Activated T-helper 2 cell treated with anti-CD3 and anti-CD28 coated beads, Interferon-gamma antibody, Interleukin-2, Interleukin-4, amounts not matched to agents 10 μg/mL and 5 μg/mL and 100 μg/mL, durations not matched to agents 14 hours and 24 hours and 36 hours (primary cell): ENCODE data around the gene ZNF586. TPM values are rescaled to one million over a fixed set of nuclear protein-coding genes. Genes with fewer than 3 reads are reported as not detected.
"Not testable (repeated sequence)": the region's sequence is repeated elsewhere in the genome, so short reads cannot be mapped to it uniquely, and the experiment has no call there.

Experiments
- DNase-seq: peaks from one replicate; pipeline ENCODE4 v3.0.0; 2021; ENCODE audit warnings: low spot score
- H3K27ac Mint-ChIP-seq: one replicate; pipeline ENCODE4 v1.8.0; 2021; ENCODE audit warnings: mixed read lengths
- H3K27me3 Mint-ChIP-seq: one replicate; pipeline ENCODE4 v1.8.0; 2021; ENCODE audit warnings: low read depth, mixed read lengths
- H3K36me3 Mint-ChIP-seq: one replicate; pipeline ENCODE4 v1.8.0; 2021; ENCODE audit warnings: low read depth, mixed read lengths
- H3K4me1 Mint-ChIP-seq: one replicate; pipeline ENCODE4 v1.8.0; 2021; ENCODE audit warnings: low read depth, mixed read lengths
- H3K4me3 Mint-ChIP-seq: one replicate; pipeline ENCODE4 v1.8.0; 2021; ENCODE audit warnings: low read depth, mild to moderate bottlenecking, moderate library complexity, mixed read lengths
- H3K9me3 Mint-ChIP-seq: one replicate; pipeline ENCODE4 v1.8.0; 2021; ENCODE audit warnings: mixed read lengths
- intact Hi-C: fragments of 100-400 bp; cut with micrococcal nuclease; formaldehyde crosslinking; loops from one replicate; pipeline ENCODE4 v1.15.1; 2023
- total RNA-seq: library from RNA; stranded (reverse); gene quantifications from 2 replicates; pipeline ENCODE4 v1.2.3, GENCODE V29; 2022

The ZNF586 gene
- total RNA-seq, 1 donor from 2014 or later = 11.4 TPM

DNA sequence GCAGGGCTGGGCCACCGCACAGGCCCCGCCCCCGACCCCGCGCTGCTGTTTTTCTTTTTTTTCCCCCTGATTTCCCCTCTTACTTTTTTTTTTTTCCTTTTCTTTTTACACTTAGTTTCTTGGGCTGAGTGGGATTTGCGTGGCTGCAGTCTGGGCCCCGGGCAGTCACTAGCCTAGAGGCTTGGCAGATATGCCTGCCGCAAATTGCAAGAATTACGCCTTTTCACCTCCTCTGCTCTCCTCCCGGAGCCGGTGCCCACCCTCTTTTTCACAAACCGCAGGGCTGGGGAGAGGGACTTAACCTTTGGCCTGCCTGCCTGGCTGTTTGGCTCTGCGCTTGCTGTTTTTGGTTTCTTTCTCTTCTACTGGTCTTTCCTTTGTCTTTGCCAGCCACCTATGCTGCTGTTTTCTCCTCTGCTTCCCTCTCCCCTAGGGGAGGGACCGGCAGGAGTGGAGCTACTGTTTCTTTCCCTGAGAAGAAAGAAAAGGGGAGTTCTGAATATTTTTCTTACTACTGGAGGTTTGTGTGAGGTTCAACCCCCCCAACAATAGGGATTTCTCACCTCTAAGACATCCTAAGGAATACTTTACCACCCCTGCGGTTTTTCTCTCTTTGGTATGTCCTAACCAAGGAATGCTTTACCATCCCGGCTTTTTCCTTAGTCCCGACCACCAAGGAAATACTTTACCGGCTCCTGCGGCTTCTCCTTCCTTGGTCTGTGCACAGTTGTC lies 34.3 kb downstream of the ZNF586 start:
- Mint-ChIP-seq H3K36me3 (peaks cover 72% of the 10 kb centered on the region), H3K4me3 (peak overlapping the region; percentile 55), H3K27ac (peak overlapping the region; percentile 14), H3K27me3 (no peaks in the 10 kb centered on the region), H3K9me3 (peaks cover 4% of the 10 kb centered on the region), H3K4me1 (peaks cover 7% of the 10 kb centered on the region)
- intact Hi-C loops = no loop called here
- DNase-seq = no peak

DNA sequence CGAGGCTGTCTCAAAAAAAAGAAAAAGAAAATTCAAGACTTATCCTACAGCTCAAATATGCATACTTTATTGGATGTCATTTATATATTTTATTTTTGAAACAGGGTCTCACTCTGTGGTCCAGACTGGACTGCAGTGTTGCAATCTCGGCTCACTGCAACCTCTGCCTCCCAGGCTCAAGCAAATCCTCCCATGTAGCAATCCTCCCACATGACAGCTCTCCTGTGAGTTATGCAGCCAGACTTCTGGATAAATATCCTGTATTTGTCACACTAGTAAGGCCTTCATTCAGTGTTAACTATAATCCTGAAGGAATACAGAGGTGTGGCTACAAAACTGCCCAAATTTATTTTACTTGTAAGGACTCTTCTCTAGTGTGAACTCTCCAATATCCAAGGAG lies 38.1 kb downstream of the ZNF586 start:
- H3K36me3 Mint-ChIP-seq = peaks cover 81% of the 10 kb centered on the region

GRCh38 chr19:57810410-57811295 lies 41.2 kb downstream of the ZNF586 start:
- not testable (repeated sequence) for H3K9me3 Mint-ChIP-seq, H3K27me3 Mint-ChIP-seq, DNase-seq, H3K4me3 Mint-ChIP-seq, H3K27ac Mint-ChIP-seq
- Mint-ChIP-seq H3K4me1 (peaks cover 32% of the 10 kb centered on the region), H3K36me3 (peaks cover 70% of the 10 kb centered on the region)
- intact Hi-C loops = loop anchor here (5.0 to 10.0 kb wide), 2 partner anchors 37 to 236 kb away; partner anchors contain the start of genes ZNF416 and ZNF587

More for the DNA sequence above, 38.1 kb downstream of the ZNF586 start:
- no peak for DNase-seq
- intact Hi-C loops = no loop called here
- Mint-ChIP-seq H3K9me3 (peaks cover 4% of the 10 kb centered on the region), H3K4me3 (no peak overlapping the region), H3K27me3 (no peaks in the 10 kb centered on the region), H3K27ac (no peak overlapping the region), H3K4me1 (peaks cover 20% of the 10 kb centered on the region)

- no peaks in the 10 kb centered on the region for H3K27me3 Mint-ChIP-seq
- H3K4me1 Mint-ChIP-seq = peaks cover 34% of the 10 kb centered on the region
- peaks cover 58% of the 10 kb centered on the region for H3K36me3 Mint-ChIP-seq
- H3K4me3 Mint-ChIP-seq = peak overlapping the region; percentile 34
- peak overlapping the region; percentile 15 for H3K27ac Mint-ChIP-seq
- intact Hi-C loops = loop anchor here (5.0 to 10.0 kb wide), 2 partner anchors 35 to 237 kb away; partner anchors contain the start of genes ZNF416 and ZNF587
- no peak for DNase-seq
- peaks cover 4% of the 10 kb centered on the region for H3K9me3 Mint-ChIP-seq
Measured at GRCh38 chr19:57812226-57812625, 42.8 kb downstream of the ZNF586 start.

DNA sequence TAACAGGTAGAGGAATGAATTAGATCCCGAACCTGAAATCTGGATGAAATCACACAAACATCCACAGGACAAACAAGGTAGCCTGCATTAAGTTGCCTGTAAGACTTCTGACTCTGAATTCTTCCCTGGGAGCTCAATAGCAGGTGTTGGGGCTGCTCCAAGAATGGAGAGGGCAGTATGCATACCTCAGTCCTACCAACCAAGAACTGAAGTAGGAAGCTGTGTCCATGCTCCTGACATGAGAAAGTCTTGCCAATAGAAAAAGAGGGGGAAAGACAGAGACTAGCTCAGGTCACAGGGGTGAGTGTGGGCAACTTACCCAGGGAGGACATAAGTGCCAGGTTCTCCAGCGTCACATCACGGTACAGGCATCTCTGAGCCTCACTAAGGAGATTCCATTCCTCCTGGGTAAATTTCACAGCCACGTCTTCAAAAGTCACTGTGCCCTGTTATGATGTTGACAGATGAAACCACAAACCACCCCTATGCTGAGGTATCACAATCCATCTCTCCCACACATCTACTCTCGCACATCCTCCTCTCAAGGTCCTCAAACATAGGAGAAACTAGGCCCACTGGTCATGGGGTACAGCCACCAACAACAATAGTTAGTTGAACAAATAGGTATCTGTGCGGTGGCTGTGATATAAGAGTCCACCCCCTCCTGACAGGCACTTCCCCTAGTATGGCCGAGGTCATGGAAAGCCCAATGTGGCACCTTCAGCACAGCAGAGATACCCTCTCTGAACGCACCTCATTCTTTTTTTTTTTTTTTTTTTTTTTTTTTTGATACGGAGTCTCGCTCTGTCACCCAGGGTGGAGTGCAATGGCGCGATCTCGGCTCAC lies 43.7 kb downstream of the ZNF586 start:
- Mint-ChIP-seq H3K4me1 (peaks cover 34% of the 10 kb centered on the region), H3K27ac (peak overlapping the region; percentile 80)
- H3K27me3 Mint-ChIP-seq = not testable (repeated sequence)

DNA sequence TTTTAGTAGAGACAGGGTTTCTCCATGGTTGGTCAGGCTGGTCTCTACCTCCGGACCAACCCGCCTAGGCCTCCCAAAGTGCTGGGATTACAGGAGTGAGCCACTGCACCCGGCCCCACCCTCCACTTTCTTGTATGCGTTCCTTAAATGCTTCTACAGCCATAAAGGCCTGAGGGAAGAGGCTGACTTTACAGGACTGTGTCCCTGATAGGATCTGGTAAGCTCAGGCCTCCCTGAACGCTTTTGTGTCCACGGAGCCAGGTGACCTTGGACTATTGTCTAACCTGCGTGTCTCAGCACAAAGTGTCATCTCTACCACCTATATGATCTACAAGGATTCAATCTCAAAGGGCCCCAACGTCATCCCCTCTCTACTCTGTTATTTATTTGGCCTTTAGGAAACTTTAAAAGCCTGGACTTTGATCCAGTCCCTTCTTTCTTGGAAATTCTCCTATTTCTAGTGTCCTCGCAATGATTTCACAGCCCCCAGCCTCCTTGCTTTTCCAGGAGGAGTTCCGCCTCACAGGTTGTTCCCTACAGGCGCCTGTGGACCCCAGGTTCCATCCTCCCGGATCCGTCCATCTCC lies 44.5 kb downstream of the ZNF586 start:
- Mint-ChIP-seq H3K36me3 (peaks cover 42% of the 10 kb centered on the region), H3K4me3 (peak overlapping the region; percentile 89), H3K4me1 (peaks cover 36% of the 10 kb centered on the region), H3K27me3 (no peaks in the 10 kb centered on the region), H3K9me3 (no peaks in the 10 kb centered on the region), H3K27ac (peak overlapping the region; percentile 84)
- intact Hi-C loops = loop anchor here (1.0 to 10.0 kb wide), 4 partner anchors 33 to 239 kb away; partner anchors contain the start of genes ZNF416, ZNF586, ZNF587 and ZNF776
- no peak for DNase-seq

More for the DNA sequence above, 43.7 kb downstream of the ZNF586 start:
- intact Hi-C loops = loop anchor here (5.0 to 10.0 kb wide), 2 partner anchors 34 to 238 kb away; partner anchors contain the start of genes ZNF416 and ZNF587
- peaks cover 50% of the 10 kb centered on the region for H3K36me3 Mint-ChIP-seq
- not testable (repeated sequence) for H3K9me3 Mint-ChIP-seq, DNase-seq
- H3K4me3 Mint-ChIP-seq = peak overlapping the region; percentile 78

- Mint-ChIP-seq H3K4me1 (peaks cover 37% of the 10 kb centered on the region), H3K36me3 (peaks cover 38% of the 10 kb centered on the region), H3K4me3 (peak within 1 kb of the TSS; percentile 89), H3K27ac (peak within 1 kb of the TSS; percentile 84), H3K9me3 (no peaks in the 10 kb centered on the region), H3K27me3 (no peaks in the 10 kb centered on the region)
- peak; percentile 72 for DNase-seq
- intact Hi-C loops = loop anchor here (1.0 to 10.0 kb wide), 4 partner anchors 33 to 240 kb away; partner anchors contain the start of genes ZNF416, ZNF586, ZNF587 and ZNF776
Measured at GRCh38 chr19:57814505-57815246, 45.2 kb downstream of the ZNF586 start, which contains the start of gene ZNF552. TSS of gene ZNF552 (minus strand) at chr19:57814913. CDS start at chr19:57814743, 170 bp downstream.

- H3K4me3 Mint-ChIP-seq = peak overlapping the region; percentile 89
- peak overlapping the region; percentile 84 for H3K27ac Mint-ChIP-seq
- intact Hi-C loops = loop anchor here (2.0 to 10.0 kb wide), 2 partner anchors 47 to 241 kb away; partner anchors contain the start of genes ZNF416 and ZNF586
- H3K4me1 Mint-ChIP-seq = peaks cover 40% of the 10 kb centered on the region
- no peak for DNase-seq
- no peaks in the 10 kb centered on the region for H3K27me3 Mint-ChIP-seq
- peaks cover 38% of the 10 kb centered on the region for H3K36me3 Mint-ChIP-seq
- H3K9me3 Mint-ChIP-seq = no peaks in the 10 kb centered on the region
Measured at GRCh38 chr19:57815247-57816075, 46.0 kb downstream of the ZNF586 start.

DNA sequence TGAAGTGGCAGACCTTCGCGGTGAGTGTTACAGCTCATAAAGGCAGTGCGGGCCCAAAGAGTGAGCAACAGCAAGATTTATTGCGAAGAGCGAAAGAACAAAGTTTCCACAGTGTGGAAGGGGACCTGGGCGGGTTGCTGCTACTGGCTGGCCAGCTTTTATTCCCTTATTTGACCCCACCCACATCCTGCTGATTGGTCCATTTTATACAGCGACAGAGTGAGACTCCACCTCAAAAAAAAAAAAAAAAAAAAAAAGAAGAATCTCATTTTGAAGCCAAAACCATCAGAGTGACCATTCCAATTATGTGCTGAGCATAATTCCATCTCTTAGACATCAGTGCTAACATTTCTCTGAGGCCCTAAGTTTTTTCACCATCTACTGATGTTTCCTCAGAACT lies 47.2 kb downstream of the ZNF586 start:
- H3K4me3 Mint-ChIP-seq = no peak overlapping the region
- H3K27ac Mint-ChIP-seq = no peak overlapping the region
- H3K36me3 Mint-ChIP-seq = peaks cover 41% of the 10 kb centered on the region
- H3K27me3 Mint-ChIP-seq = no peaks in the 10 kb centered on the region
- no peaks in the 10 kb centered on the region for H3K9me3 Mint-ChIP-seq
- peaks cover 46% of the 10 kb centered on the region for H3K4me1 Mint-ChIP-seq
- no peak for DNase-seq
- intact Hi-C loops = loop anchor here (10.0 kb wide), 1 partner anchor 242 kb away; the partner anchor contains the start of gene ZNF416

DNA sequence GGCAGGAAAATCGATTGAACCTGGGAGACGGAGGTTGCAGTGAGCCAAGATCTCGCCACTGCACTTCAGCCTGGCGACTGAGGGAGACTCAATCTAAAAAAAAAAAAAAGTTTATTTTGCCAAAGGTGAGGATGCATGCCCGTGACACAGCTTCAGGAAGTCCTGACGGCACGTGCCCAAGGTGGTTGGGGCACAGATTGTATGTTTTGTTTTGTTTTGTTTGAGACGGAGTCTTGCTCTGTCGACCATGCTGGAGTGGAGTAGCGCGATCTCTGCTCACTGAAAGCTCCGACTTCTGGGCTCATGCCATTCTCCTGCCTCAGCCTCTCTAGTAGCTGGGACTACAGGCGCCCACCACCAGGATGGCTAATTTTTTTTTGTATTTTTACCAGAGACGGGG lies 48.5 kb downstream of the ZNF586 start:
- no peaks in the 10 kb centered on the region for H3K27me3 Mint-ChIP-seq
- H3K27ac Mint-ChIP-seq = peak overlapping the region; percentile 52
- no peak overlapping the region for H3K4me3 Mint-ChIP-seq
- H3K4me1 Mint-ChIP-seq = peaks cover 43% of the 10 kb centered on the region
- no peaks in the 10 kb centered on the region for H3K9me3 Mint-ChIP-seq
- intact Hi-C loops = loop anchor here (10.0 kb wide), 1 partner anchor 243 kb away; the partner anchor contains the start of gene ZNF416
- no peak for DNase-seq
- peaks cover 47% of the 10 kb centered on the region for H3K36me3 Mint-ChIP-seq
